Parathyroid adenoma (tissue), 2 donors: ENCODE measurements around the gene PDE4D.

Source experiments
- H2AFZ ChIP-seq: fragments of 300-600 bp; sonication (generic); one replicate; pipeline ENCODE4 v1.7.0; 2017; ENCODE audit warnings: antibody characterized with exemption, mild to moderate bottlenecking
- H3K27ac ChIP-seq: fragments of 300-600 bp; sonication (generic); one replicate; pipeline ENCODE4 v1.7.0; 2017
- H3K27me3 ChIP-seq: fragments of 300-600 bp; sonication (generic); one replicate; pipeline ENCODE4 v1.7.0; 2017; ENCODE audit warnings: low read length; ENCODE audit not compliant: control insufficient read depth, insufficient read depth
- H3K36me3 ChIP-seq: fragments of 300-600 bp; sonication (generic); one replicate; pipeline ENCODE4 v1.7.0; 2017; ENCODE audit warnings: low read length; ENCODE audit not compliant: control insufficient read depth, insufficient read depth
- H3K4me1 ChIP-seq: fragments of 300-600 bp; sonication (generic); one replicate; pipeline ENCODE4 v1.7.0; 2017; ENCODE audit warnings: control low read depth
- H3K4me2 ChIP-seq: fragments of 300-600 bp; sonication (generic); one replicate; pipeline ENCODE4 v1.7.0; 2017; ENCODE audit warnings: low read length
- H3K4me3 ChIP-seq: fragments of 300-600 bp; sonication (generic); one replicate; pipeline ENCODE4 v1.7.0; 2017; ENCODE audit warnings: low read depth, low read length
- H3K79me2 ChIP-seq: fragments of 300-600 bp; sonication (generic); one replicate; pipeline ENCODE4 v1.7.0; 2017; ENCODE audit warnings: control low read depth
- H3K9ac ChIP-seq: fragments of 300-600 bp; sonication (generic); one replicate; pipeline ENCODE4 v1.7.0; 2017; ENCODE audit warnings: mild to moderate bottlenecking
- H3K9me3 ChIP-seq: fragments of 300-600 bp; sonication (generic); one replicate; pipeline ENCODE4 v1.7.0; 2017; ENCODE audit warnings: low read length; ENCODE audit not compliant: control insufficient read depth
- CTCF ChIP-seq: fragments of 300-600 bp; sonication (generic); IDR thresholded peaks from one replicate; pipeline ENCODE4 v1.7.0; 2017; ENCODE audit warnings: antibody characterized with exemption, mild to moderate bottlenecking
- donor health status: primary hyperparathyroidism.

PDE4D gene

DNA sequence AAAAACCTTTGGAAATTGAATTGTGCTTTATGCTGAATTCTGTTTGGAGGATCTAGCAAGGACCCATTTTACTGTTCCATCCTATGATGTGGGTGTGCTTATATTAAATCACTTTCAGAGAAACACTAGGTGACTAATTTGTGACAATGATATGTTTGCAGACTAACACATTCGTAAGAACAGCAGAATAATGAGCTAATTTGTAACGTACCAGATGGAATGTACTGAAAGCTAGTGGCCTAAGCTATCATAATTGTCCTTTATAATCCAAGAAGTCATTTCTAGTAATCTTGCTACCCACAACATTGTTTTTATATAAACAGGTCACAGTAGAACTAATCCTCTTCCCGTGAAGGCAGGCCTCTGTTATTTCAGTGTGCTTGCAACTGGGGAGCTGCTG lies 292.5 kb downstream of the PDE4D start:
- H3K27ac ChIP-seq = no peak overlapping the region
- H2AFZ ChIP-seq = peak overlapping the region; percentile 30
- no peaks in the 10 kb centered on the region for H3K9me3 ChIP-seq
- TF ChIP-seq CTCF = no peak
- no peaks in the 10 kb centered on the region for H3K79me2 ChIP-seq
- H3K9ac ChIP-seq = no peak overlapping the region
- H3K36me3 ChIP-seq = no peaks in the 10 kb centered on the region
- no peak overlapping the region for H3K4me2 ChIP-seq
- H3K4me3 ChIP-seq = no peak overlapping the region
- H3K4me1 ChIP-seq = peaks cover 3% of the 10 kb centered on the region
- no peaks in the 10 kb centered on the region for H3K27me3 ChIP-seq

GRCh38 chr5:59600153-59600552 lies 293.4 kb downstream of the PDE4D start:
- no peaks in the 10 kb centered on the region for H3K27me3 ChIP-seq
- H3K79me2 ChIP-seq = no peaks in the 10 kb centered on the region
- H2AFZ ChIP-seq = no peak overlapping the region
- H3K4me1 ChIP-seq = peaks cover 3% of the 10 kb centered on the region
- H3K36me3 ChIP-seq = no peaks in the 10 kb centered on the region
- no peak overlapping the region for H3K4me2 ChIP-seq
- H3K4me3 ChIP-seq = no peak overlapping the region
- no peaks in the 10 kb centered on the region for H3K9me3 ChIP-seq
- no peak for TF ChIP-seq CTCF
- H3K27ac ChIP-seq = no peak overlapping the region
- H3K9ac ChIP-seq = no peak overlapping the region

- Histone ChIP-seq H3K4me2 (no peak overlapping the region), H3K79me2 (no peaks in the 10 kb centered on the region), H3K9ac (no peak overlapping the region), H3K36me3 (no peaks in the 10 kb centered on the region), H3K4me1 (peaks cover 3% of the 10 kb centered on the region), H3K27me3 (no peaks in the 10 kb centered on the region), H3K27ac (no peak overlapping the region), H3K9me3 (no peaks in the 10 kb centered on the region), H2AFZ (no peak overlapping the region), H3K4me3 (no peak overlapping the region)
- no peak for TF ChIP-seq CTCF
Observed at GRCh38 chr5:59599729-59600128, 293.8 kb downstream of the PDE4D start.

DNA sequence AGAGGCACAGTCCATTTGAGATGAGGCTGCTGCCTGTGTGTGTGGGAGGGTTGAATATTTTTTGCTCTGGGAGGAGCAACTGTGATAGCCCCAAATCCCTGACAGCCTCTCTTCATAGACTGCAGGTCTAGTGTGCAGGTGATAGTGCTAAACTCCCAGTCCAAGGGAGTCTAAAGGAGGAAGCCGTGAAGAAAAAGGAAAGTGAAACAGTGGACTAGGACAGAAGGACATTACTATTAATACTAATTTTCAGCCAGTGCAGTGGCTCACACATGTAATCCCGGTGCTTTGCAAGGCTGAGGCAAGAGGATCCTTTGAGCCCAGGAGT lies 295.0 kb downstream of the PDE4D start:
- no peaks in the 10 kb centered on the region for H3K27me3 ChIP-seq
- no peaks in the 10 kb centered on the region for H3K36me3 ChIP-seq
- TF ChIP-seq CTCF = no peak
- no peaks in the 10 kb centered on the region for H3K9me3 ChIP-seq
- H3K79me2 ChIP-seq = no peaks in the 10 kb centered on the region
- H2AFZ ChIP-seq = peak overlapping the region; percentile 70
- peak overlapping the region; percentile 12 for H3K4me3 ChIP-seq
- peak overlapping the region; percentile 52 for H3K27ac ChIP-seq
- H3K4me1 ChIP-seq = peaks cover 3% of the 10 kb centered on the region
- H3K4me2 ChIP-seq = no peak overlapping the region
- H3K9ac ChIP-seq = no peak overlapping the region

GRCh38 chr5:59597690-59598546 lies 295.6 kb downstream of the PDE4D start:
- H3K4me3 ChIP-seq = peak overlapping the region; percentile 12
- no peak overlapping the region for H3K9ac ChIP-seq

More at GRCh38 chr5:59597690-59598546, 295.6 kb downstream of the PDE4D start:
- Histone ChIP-seq H2AFZ (peak overlapping the region; percentile 70), H3K4me1 (peaks cover 3% of the 10 kb centered on the region), H3K79me2 (no peaks in the 10 kb centered on the region), H3K4me2 (no peak overlapping the region), H3K27ac (peak overlapping the region; percentile 52), H3K36me3 (no peaks in the 10 kb centered on the region), H3K9me3 (no peaks in the 10 kb centered on the region), H3K27me3 (no peaks in the 10 kb centered on the region)
- no peak for TF ChIP-seq CTCF
